ENCODE data around the gene LCN10.

LCN10 gene

GRCh38 chr9:136732444-136733178, 10.1 kb downstream of the LCN10 start:
- Histone ChIP-seq H3K9ac (ENCODE audit: low read length) (no peak overlapping the region), H3K27ac (ENCODE audit: low read depth, low read length) (no peak overlapping the region), H3K4me3 (ENCODE audit: low read depth in 1 of 2, low read length in 2 of 2) (no peak overlapping the region), H3K27me3 (ENCODE audit: control insufficient read depth in 1 of 2, insufficient read depth in 2 of 2, low read length in 2 of 2) (no peaks in the 10 kb centered on the region), H3K9me3 (ENCODE audit: low read length) (no peaks in the 10 kb centered on the region), H3K36me3 (ENCODE audit: insufficient read depth, low read length) (no peaks in the 10 kb centered on the region), H3K4me1 (ENCODE audit: insufficient read depth, low read length) (peaks cover 10% of the 10 kb centered on the region)

GRCh38 chr9:136729926-136730325, 12.8 kb downstream of the LCN10 start:
- Histone ChIP-seq H3K27ac (ENCODE audit: low read depth, low read length) (no peak overlapping the region), H3K36me3 (ENCODE audit: insufficient read depth, low read length) (peaks cover 17% of the 10 kb centered on the region), H3K27me3 (ENCODE audit: control insufficient read depth in 1 of 2, insufficient read depth in 2 of 2, low read length in 2 of 2) (no peaks in the 10 kb centered on the region), H3K4me1 (ENCODE audit: insufficient read depth, low read length) (peaks cover 27% of the 10 kb centered on the region), H3K9ac (ENCODE audit: low read length) (no peak overlapping the region), H3K9me3 (ENCODE audit: low read length) (no peaks in the 10 kb centered on the region), H3K4me3 (ENCODE audit: low read depth in 1 of 2, low read length in 2 of 2) (no peak overlapping the region)

- peak overlapping the region; percentile 44 to 97 for H3K4me3 ChIP-seq (ENCODE audit: low read depth in 1 of 2, low read length in 2 of 2)
- H3K36me3 ChIP-seq (ENCODE audit: insufficient read depth, low read length): peaks cover 23% of the 10 kb centered on the region
- H3K9me3 ChIP-seq (ENCODE audit: low read length): no peaks in the 10 kb centered on the region
- no peaks in the 10 kb centered on the region for H3K27me3 ChIP-seq (ENCODE audit: control insufficient read depth in 1 of 2, insufficient read depth in 2 of 2, low read length in 2 of 2)
- peak overlapping the region; percentile 3 for H3K27ac ChIP-seq (ENCODE audit: low read depth, low read length)
- no peak overlapping the region for H3K9ac ChIP-seq (ENCODE audit: low read length)
- H3K4me1 ChIP-seq (ENCODE audit: insufficient read depth, low read length): peaks cover 27% of the 10 kb centered on the region
Measured at GRCh38 chr9:136729144-136729543, 13.6 kb downstream of the LCN10 start.

GRCh38 chr9:136728548-136729123, 14.1 kb downstream of the LCN10 start:
- H3K36me3 ChIP-seq (ENCODE audit: insufficient read depth, low read length): peaks cover 28% of the 10 kb centered on the region
- H3K4me3 ChIP-seq (ENCODE audit: low read depth in 1 of 2, low read length in 2 of 2): peak overlapping the region; percentile 44 to 97
- H3K9me3 ChIP-seq (ENCODE audit: low read length): no peaks in the 10 kb centered on the region
- H3K4me1 ChIP-seq (ENCODE audit: insufficient read depth, low read length): peaks cover 27% of the 10 kb centered on the region
- H3K27ac ChIP-seq (ENCODE audit: low read depth, low read length): peak overlapping the region; percentile 62
- peak overlapping the region; percentile 5 for H3K9ac ChIP-seq (ENCODE audit: low read length)
- H3K27me3 ChIP-seq (ENCODE audit: control insufficient read depth in 1 of 2, insufficient read depth in 2 of 2, low read length in 2 of 2): no peaks in the 10 kb centered on the region

- Histone ChIP-seq H3K4me1 (ENCODE audit: insufficient read depth, low read length) (peaks cover 27% of the 10 kb centered on the region), H3K9ac (ENCODE audit: low read length) (peak overlapping the region; percentile 55), H3K27me3 (ENCODE audit: control insufficient read depth in 1 of 2, insufficient read depth in 2 of 2, low read length in 2 of 2) (no peaks in the 10 kb centered on the region), H3K4me3 (ENCODE audit: low read depth in 1 of 2, low read length in 2 of 2) (peak overlapping the region; percentile 44 to 97), H3K36me3 (ENCODE audit: insufficient read depth, low read length) (peaks cover 33% of the 10 kb centered on the region), H3K27ac (ENCODE audit: low read depth, low read length) (peak overlapping the region; percentile 62), H3K9me3 (ENCODE audit: low read length) (no peaks in the 10 kb centered on the region)
Measured at GRCh38 chr9:136728080-136728547, 14.6 kb downstream of the LCN10 start.

GRCh38 chr9:136726631-136727191, 16.0 kb downstream of the LCN10 start:
- Histone ChIP-seq H3K9ac (ENCODE audit: low read length) (peak overlapping the region; percentile 55), H3K9me3 (ENCODE audit: low read length) (no peaks in the 10 kb centered on the region), H3K27me3 (ENCODE audit: control insufficient read depth in 1 of 2, insufficient read depth in 2 of 2, low read length in 2 of 2) (no peaks in the 10 kb centered on the region), H3K4me1 (ENCODE audit: insufficient read depth, low read length) (peaks cover 27% of the 10 kb centered on the region), H3K27ac (ENCODE audit: low read depth, low read length) (no peak overlapping the region), H3K36me3 (ENCODE audit: insufficient read depth, low read length) (peaks cover 39% of the 10 kb centered on the region), H3K4me3 (ENCODE audit: low read depth in 1 of 2, low read length in 2 of 2) (peak overlapping the region in 1 of 2 donors; percentile 97)

- peaks cover 27% of the 10 kb centered on the region for H3K4me1 ChIP-seq (ENCODE audit: insufficient read depth, low read length)
- H3K36me3 ChIP-seq (ENCODE audit: insufficient read depth, low read length): peaks cover 39% of the 10 kb centered on the region
- H3K27ac ChIP-seq (ENCODE audit: low read depth, low read length): no peak overlapping the region
- H3K9me3 ChIP-seq (ENCODE audit: low read length): no peaks in the 10 kb centered on the region
- peak overlapping the region; percentile 55 for H3K9ac ChIP-seq (ENCODE audit: low read length)
- peak overlapping the region in 1 of 2 donors; percentile 97 for H3K4me3 ChIP-seq (ENCODE audit: low read depth in 1 of 2, low read length in 2 of 2)
- no peaks in the 10 kb centered on the region for H3K27me3 ChIP-seq (ENCODE audit: control insufficient read depth in 1 of 2, insufficient read depth in 2 of 2, low read length in 2 of 2)
Measured at GRCh38 chr9:136726118-136726517, 16.6 kb downstream of the LCN10 start.

GRCh38 chr9:136725612-136726011, 17.1 kb downstream of the LCN10 start:
- H3K27ac ChIP-seq (ENCODE audit: low read depth, low read length): no peak overlapping the region
- peaks cover 32% of the 10 kb centered on the region for H3K4me1 ChIP-seq (ENCODE audit: insufficient read depth, low read length)
- H3K9me3 ChIP-seq (ENCODE audit: low read length): no peaks in the 10 kb centered on the region
- peak overlapping the region in 1 of 2 donors; percentile 97 for H3K4me3 ChIP-seq (ENCODE audit: low read depth in 1 of 2, low read length in 2 of 2)
- H3K9ac ChIP-seq (ENCODE audit: low read length): peak overlapping the region; percentile 55
- peaks cover 39% of the 10 kb centered on the region for H3K36me3 ChIP-seq (ENCODE audit: insufficient read depth, low read length)
- H3K27me3 ChIP-seq (ENCODE audit: control insufficient read depth in 1 of 2, insufficient read depth in 2 of 2, low read length in 2 of 2): no peaks in the 10 kb centered on the region

GRCh38 chr9:136724772-136725171, 18.0 kb downstream of the LCN10 start:
- Histone ChIP-seq H3K27me3 (ENCODE audit: control insufficient read depth in 1 of 2, insufficient read depth in 2 of 2, low read length in 2 of 2) (no peaks in the 10 kb centered on the region), H3K4me1 (ENCODE audit: insufficient read depth, low read length) (peaks cover 38% of the 10 kb centered on the region), H3K27ac (ENCODE audit: low read depth, low read length) (no peak overlapping the region), H3K9me3 (ENCODE audit: low read length) (no peaks in the 10 kb centered on the region), H3K36me3 (ENCODE audit: insufficient read depth, low read length) (peaks cover 39% of the 10 kb centered on the region), H3K4me3 (ENCODE audit: low read depth in 1 of 2, low read length in 2 of 2) (no peak overlapping the region), H3K9ac (ENCODE audit: low read length) (no peak overlapping the region)

- Histone ChIP-seq H3K4me1 (ENCODE audit: insufficient read depth, low read length) (peaks cover 30% of the 10 kb centered on the region), H3K9me3 (ENCODE audit: low read length) (no peaks in the 10 kb centered on the region), H3K4me3 (ENCODE audit: low read depth in 1 of 2, low read length in 2 of 2) (no peak overlapping the region), H3K27ac (ENCODE audit: low read depth, low read length) (no peak overlapping the region), H3K9ac (ENCODE audit: low read length) (no peak overlapping the region), H3K27me3 (ENCODE audit: control insufficient read depth in 1 of 2, insufficient read depth in 2 of 2, low read length in 2 of 2) (no peaks in the 10 kb centered on the region), H3K36me3 (ENCODE audit: insufficient read depth, low read length) (peaks cover 39% of the 10 kb centered on the region)
Measured at GRCh38 chr9:136723989-136724388, 18.8 kb downstream of the LCN10 start.

- H3K27me3 ChIP-seq (ENCODE audit: control insufficient read depth in 1 of 2, insufficient read depth in 2 of 2, low read length in 2 of 2): no peaks in the 10 kb centered on the region
- peaks cover 28% of the 10 kb centered on the region for H3K4me1 ChIP-seq (ENCODE audit: insufficient read depth, low read length)
- no peak overlapping the region for H3K9ac ChIP-seq (ENCODE audit: low read length)
- H3K9me3 ChIP-seq (ENCODE audit: low read length): no peaks in the 10 kb centered on the region
- H3K4me3 ChIP-seq (ENCODE audit: low read depth in 1 of 2, low read length in 2 of 2): no peak overlapping the region
- no peak overlapping the region for H3K27ac ChIP-seq (ENCODE audit: low read depth, low read length)
- peaks cover 39% of the 10 kb centered on the region for H3K36me3 ChIP-seq (ENCODE audit: insufficient read depth, low read length)
Measured at GRCh38 chr9:136723362-136723976, 19.3 kb downstream of the LCN10 start.

Measured in muscle layer of colon (tissue), 2 donors.